NCI-H2196 treated with DMSO at 0.1 percent for 48 hours (cell line): ENCODE results near the gene CSHL1.

ENCODE experiments used
- DNase-seq: peaks from one replicate; lab custom pipeline; 2025; ENCODE audit not compliant: unreplicated experiment; lab: John Stamatoyannopoulos, UW

Gene CSHL1

DNA sequence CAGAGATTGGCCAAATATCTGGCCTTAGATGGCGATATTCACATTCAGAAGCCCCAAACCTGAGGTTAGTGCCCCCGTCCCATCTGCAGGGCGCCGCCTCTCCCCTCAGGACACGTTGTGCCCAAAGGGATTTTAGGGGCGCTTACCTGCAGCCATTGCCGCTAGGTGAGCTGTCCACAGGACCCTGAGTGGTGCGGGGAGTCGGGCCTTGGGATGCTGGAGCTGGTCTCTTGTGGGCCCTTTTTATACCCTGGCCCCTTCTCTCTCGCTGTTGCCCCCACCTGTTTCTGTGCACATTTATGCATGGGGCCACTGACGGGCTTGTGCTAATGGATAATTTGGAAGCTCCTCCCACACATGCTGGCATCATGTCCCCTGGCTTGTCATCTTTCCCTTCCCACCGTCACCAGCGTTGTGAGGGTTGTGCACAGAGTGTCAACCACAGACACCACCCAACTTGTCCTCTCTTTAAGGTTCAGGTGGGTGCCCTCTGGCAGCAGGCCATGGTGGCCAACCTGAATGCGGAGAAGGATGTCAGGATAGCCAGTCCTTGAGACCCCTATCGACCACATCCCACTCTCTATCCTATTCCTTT is at the start of gene CSHL1:
TSS of gene CSHL1 (minus strand) at position 218 of the 595 bp plus-strand sequence. CDS start at position 156, 62 bp downstream.
- DNase-seq = no peak

DNA sequence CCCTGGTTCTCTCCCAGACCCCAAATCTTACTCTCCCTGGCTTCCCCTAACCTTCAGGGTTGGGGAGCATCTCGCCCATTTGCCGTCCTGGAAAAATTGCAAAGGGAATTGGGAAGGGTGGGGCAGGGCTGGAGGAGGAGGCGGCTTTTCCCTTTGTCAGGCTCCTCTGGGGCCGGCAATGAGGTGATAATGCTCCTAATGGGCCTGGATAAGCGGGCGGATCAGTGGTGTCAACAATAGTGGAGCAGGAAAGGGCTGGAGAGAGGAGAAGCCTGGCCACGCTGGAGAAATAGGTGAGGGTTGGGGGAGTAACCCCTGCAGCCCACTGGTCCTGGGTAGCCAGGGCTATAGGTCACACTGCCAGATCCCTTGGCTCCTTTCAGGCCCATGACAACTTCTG is 49.4 kb upstream of the CSHL1 start:
- no peak for DNase-seq

DNA sequence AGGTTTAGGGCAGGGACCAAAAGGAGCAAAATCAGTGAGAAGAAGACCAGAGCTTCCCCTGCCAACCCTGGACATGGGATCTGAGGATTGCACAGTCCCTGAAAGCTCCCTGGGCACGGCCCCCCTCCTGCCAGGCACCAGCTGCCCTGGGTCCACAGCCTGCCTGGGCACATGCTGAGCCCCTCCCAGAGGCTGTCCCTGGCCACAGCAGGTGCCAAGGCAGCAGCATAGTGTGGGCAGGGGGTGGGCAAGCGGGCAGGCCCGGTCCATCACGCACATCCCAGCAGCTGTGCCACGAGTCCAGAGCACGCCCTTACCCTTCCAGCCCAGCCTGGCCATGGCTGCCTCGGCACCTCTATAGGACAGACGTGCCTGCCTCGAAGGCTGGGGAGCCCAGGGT is 48.9 kb upstream of the CSHL1 start:
- DNase-seq = no peak

DNA sequence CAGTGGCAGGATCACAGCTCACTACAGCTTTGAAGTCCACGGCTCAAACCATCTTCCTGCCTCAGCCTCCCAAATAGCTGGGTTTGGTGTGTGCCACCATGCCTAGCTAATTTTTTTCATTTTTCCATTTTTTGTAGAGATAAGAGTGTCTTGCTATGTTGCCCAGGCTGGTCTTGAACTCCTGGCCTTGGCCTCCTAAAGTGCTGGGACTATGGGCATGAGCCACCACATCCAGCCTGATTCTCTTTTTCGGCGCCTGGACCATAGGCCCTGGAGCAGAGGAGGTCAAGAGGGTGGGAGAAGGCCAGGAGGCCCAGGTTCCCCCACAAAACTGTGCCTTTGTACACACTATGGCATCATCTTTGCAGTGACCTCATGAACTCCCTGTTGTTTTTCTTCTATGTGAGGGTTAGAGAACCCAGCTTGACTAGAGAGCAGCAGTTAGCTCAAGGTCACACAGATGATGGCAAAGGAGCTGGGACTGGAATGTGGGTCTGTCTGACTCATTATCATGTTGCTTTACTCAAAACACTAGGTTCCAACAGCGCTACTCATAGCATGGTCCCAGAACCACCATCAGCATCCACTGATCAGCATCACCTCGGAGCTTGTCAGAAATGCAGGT is 45.4 kb upstream of the CSHL1 start:
- DNase-seq = no peak

DNA sequence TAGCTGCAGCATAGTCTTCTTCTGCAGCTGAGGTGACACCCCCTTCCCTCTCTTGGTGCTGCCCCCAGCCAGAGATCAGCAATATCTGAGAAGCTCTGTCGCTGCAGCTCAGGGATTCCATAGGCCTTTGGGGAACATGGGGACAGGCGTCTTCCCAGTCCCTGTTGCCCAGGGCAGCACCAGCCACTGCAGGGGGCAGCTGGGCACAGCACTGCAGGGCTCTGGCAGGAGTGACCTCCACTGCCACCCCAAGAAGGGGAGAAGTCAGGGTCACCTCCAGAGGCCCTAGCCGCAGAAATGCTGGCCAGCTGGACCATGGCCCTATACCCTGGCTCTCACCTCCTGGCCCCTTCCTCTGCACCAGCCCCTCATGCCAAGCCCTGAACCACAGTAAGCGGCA is 44.7 kb upstream of the CSHL1 start:
- no peak for DNase-seq

DNA sequence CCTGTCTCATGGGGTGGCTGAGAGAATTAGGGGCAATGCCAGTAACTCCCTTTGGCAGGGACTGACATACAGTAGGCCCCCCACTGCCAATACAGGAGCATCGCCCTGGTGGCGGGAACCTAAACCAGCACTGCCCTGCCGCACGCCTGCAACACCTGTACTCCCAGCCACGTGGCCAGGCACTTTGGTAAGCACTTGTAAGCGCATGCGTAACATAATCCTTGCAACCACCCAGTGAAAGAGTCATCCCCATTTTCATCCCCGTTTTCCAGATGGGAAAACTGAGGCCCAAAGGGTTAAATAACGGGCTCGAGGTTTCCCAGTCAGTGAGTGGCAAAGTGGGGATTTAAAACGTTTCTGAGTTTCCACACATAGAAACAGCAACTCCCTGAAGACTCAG is 44.2 kb upstream of the CSHL1 start:
- no peak for DNase-seq

DNA sequence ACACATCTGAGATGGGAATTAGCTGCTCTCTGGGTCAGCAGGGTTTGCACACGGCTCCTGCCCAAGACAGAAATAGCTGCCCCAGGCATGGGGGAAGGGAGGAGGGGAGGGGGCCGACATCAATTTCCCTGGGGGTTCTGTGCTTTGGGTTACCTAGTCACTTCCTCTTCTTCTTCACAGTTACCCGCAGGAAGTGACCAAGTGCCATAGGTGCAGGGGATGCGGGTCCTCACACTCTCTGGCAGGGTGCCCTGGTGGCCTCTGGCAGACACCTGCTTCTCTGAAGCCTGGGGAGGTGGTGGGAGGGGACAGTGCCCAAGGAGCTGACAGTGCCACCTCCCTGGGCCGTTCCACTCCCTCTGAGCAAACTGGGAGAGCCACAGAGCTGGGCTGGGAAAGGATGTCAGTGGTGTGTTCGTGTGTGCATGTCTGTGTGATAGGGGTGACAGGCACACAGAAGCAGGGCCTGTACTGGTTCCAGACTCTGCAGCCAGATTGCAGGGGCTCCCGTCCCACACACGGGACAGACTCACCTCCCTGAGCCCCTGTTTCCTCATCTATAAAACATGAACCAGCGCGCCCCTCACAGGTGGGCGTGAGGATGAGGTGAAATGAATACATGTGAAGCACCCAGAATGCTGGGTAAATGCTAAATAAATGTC is 43.5 kb upstream of the CSHL1 start:
- no peak for DNase-seq

DNA sequence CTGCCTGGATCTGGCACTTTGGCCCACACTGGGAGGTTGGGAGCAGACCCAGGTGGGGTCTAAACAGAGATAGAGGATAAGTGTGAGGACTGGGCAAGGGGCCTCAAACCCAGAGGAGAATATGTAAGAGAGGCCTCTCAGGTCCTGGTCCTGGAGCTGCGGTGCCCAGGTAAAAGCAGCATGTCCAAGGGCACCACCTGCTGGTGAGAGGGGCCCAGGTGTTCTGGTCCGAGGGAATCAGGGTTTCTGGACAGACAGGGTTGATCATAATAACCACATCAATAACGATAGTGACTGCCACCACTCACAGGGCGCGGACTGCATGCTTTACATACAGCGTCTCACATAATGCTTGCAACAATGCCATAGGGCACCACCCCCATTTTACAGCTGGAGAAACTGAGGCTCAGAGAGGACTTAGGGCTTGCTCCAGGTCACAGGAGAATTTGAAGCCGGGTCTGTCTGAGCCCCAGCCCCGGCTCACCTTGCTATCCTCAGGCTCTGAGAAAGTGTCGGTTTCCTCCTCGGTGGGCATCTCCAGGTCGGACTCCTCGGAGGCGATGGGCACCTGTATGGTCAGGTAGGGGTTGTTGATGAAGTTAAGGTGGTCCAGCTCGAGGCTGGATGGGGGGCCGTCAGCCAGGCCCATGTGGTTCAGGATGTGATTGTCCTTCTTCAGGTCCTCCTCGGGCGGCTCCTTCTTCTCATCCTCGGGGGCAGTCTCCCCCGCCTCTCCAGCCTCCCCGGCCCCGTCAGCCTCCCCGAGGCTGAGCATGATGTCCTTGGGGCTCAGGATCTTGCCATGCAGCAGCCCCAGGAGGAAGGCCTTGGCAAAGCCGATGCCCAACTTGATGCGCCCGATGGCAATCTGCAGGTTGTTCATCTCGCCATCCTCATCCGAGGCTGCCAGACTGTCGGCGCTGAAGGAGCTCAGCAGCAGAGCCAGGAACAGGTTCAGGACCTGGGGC is 40.2 kb upstream of the CSHL1 start:
- DNase-seq = no peak

DNA sequence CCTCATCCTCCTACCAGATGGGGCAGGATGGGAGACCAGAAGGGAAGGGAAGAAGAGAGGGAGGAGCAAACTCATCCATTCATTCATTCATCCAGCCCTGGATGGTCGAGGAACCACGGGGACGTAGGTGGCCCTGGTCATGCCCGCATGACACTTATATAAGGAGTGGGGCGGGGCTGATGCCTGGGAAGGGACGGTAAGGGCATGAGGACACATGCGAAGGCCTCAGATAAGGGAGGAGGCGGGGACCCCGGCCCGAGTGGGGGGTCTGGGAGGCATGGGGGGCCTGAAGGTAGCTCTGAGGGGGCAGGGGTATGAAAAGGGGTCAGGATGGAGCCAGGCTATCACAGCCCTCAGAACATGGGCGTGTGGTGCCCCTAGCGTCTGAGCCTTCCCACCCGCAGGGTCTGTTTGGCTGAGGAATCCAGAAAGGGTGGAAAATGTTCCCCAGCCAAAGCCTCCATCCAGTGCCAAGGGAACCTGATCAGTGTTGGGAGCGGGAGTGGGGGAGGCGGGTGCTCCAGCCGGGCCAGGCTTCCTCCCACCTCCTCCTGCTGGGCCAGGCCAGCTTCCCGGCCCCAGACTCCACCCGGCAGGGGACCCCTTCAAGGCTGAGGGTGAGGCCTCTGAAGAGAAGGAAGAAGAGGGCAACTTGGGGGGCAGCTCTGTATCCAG is 38.7 kb upstream of the CSHL1 start:
- DNase-seq = no peak

DNA sequence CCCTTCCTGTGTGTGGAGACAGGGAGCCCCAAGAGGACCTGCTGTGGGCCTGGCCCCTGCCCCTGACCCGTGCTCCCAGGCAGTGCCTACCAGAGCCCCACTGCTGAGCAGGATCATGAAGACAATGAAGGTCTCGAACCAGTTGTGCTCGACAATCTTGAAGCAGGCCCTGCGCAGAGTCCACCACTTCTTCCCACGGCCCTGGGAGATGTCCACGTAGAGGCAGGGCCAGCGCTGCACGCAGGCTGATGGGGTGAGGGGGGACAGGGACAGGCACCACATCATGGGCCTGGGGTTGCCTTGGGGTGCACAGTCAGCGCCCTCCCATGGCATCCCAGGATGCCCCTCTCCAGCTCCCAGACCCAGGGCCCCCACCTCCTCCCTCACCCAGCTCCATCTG is 37.5 kb upstream of the CSHL1 start:
- DNase-seq = no peak

DNA sequence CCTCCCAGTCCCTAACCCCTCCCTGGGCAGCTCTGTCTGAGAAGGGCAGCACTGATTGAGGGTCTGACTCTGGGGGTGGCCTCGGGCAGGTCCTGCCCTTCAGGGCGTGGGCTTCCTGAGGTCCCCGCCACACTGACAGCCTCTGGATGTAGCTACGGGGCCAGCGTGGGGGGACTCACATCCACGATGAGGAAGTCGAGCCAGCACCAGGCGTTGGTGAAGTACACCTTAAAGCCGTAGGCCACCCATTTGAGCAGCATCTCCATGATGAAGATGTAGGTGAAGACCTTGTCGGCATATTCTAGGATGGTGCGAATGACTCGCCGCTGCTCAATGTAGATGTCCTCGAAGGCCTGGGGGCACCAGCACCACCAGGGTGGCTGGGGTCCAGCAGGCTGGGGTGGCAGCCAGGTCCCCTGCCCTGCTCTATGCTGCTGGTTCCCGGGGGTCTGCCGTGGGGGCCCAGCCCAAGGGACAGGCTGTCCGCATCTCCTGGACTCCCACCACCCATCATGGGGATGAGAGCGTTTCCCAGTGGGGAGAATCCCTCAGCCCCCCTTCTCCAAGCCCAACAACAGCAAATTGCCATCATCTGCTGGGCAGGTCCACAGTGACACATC is 36.8 kb upstream of the CSHL1 start:
- no peak for DNase-seq

DNA sequence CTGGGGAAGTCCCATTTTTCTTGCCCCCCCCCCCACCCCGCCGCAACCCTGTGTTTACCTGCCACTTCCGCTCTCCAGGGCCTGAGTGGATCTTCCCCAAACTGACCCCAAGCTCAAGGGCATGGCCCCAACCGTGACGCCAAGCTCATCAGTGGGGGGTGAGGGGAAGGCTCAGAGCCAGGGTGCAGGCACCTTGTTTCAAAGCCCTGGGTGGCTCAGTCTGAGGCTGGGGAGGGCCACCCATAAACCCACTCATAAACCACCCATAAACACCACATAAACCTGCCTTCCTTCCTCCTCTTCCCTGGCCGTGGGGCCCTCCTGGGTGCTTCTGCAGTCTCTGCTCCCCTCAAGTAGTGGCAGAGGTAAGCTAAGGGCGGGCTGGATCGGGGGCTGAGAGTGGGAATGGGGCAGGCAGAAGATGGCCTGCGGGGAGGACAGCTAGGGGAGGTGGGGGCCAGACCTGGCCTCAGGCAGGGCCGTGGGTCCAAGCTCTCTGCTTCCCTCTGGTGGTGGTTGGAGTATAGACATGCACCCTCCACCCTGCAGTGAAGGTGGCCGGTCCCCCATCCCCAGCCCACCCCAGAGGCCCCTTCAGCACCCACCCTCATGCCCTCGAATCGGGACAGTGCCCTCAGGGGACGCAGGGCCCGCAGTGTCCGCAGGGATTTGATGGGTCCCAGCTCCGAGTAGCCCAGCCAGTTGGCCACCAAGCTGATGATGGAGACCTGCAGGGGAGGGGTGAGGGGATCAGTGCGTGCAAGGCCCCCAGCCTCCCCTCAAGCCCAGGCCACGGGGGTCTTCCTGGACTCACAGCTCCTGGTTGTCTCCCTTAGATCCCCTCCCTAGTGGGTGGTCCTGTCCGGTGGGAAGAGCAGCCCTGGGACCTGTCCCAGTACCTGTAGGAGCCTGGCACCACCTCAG is 35.6 kb upstream of the CSHL1 start:
- DNase-seq = peak; percentile 14

DNA sequence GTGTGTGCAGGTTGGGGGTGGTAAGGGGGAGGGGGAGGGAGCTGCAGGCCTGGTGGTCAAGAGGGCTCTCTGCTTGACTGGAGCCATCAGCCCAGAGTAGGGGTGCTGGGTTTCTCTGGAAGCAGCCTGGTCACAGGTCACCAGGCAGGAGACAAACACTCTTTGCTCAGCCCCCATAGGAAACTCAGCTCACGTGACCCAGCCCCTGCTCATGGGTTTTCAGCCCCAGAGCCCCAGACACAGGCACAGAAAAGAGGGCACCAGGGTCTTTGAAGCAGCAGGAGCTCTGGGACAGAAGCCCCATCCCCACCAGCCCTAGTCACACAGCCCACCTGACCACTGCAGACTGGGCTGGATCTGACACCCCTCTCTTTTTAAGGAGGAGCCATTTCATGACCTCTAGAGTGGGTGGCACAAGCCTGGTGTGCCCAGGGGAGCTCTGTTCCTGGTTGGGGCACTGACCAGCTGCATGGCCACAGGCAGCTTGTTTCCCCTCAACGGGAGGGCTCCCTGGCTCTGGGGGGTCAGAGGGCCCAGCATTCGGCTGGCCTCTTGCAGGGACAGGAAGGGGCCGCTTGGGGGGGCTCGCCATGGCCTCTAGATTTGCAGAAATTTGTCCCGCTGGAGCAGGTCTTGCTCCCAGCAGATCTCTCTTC is 34.9 kb upstream of the CSHL1 start:
- no peak for DNase-seq

DNA sequence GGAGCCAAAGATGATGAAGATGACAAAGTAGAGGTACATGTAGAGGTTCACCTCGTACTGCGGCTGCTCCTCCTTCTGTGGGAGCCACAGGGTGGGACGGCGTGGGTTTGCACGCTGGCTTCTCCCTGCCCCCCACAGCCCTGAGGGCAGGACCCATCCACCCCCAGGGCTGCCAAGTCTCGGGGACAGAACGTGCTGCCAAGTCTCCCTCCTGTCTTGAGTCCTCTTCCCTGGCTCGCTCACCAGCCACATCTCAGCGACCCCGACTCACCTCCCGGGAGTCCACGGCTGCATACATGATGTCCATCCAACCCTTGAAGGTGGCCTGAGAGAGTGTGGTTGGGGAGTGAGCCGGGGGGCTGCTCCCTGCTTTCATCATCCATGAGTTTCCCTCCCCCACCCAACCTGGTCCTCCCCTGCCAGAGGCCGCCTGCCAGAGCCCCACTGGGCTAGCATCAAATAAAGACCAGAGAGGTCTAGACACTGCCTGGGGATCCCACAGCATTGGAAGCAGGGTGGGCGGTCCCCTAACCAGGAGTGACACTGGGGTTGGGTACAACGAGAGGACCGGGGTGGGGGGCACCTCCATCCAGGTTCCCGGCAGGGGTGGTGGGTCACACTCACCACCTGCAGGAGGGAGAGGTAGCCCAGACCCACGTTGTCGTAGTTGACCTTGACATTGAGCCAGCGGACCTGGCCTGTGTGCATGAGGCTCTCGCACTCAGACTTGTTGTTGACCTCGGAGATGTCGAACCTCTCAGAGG is 33.9 kb upstream of the CSHL1 start:
- DNase-seq = no peak

DNA sequence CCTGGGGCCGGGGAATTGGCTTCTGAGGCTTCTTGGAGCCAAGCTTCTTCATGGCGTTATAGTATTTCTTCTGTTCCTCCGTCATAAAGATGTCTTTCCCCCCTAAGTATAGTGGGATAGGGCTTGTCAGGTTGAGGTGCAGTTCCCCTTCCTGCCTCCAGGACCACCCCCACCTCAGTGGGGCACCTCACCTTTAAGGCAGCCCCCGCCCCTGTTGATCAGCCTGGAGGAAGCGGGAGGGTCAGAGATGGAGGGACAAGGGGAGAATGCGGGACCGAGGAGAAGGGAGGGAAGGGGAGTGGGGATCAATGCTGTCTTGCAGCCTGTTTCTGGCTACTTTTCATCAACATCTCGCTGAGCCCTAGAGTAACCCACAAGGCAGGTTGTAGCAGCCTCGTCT is 32.7 kb upstream of the CSHL1 start:
- no peak for DNase-seq

DNA sequence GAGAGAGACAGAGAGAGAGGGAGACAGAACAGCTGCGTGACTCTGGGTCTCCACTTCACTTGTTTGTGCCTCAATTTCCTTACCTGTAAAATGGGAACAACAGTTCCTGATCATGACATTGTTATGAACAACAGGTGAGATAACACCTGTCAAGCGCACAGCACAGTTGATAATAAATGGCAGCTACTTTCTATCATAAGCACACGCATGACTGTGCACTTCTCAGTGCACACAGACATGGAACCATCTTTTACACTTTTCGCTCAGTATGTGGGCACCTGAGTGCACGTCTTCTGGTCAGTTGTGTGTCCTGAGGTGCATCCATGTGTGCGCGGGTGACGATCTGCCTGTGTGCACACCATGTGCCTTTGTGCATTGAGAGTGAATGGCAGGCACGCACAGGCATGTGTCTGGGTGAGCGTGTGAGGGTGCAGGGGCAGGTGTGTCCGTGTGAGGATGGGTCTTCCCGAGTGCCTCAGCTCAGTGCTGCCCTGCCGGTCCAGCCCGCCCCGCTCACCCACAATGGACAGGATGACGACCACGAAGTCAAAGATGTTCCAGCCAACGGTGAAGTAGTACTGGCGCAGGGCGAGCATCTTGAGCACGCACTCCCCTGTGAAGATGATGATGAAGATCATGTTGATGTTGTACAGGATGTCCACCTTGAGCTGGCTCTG is 31.4 kb upstream of the CSHL1 start:
- no peak for DNase-seq

DNA sequence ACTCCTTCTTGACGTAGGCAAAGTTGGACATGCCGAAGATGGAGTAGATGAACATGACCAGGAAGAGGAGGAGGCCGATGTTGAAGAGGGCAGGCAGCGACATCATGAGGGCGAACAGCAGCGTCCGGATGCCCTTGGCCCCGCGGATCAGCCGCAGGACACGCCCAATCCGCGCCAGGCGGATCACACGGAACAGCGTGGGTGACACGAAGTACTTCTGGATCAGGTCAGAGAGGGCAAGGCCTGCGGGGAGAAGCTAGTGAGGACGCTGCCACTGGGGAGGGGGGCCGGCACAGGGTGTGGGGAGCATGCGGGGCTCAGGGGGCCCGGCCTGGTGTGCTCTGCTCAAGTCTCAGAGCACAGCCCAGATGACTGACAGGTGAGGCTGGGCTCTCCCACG is 30.7 kb upstream of the CSHL1 start:
- no peak for DNase-seq

DNA sequence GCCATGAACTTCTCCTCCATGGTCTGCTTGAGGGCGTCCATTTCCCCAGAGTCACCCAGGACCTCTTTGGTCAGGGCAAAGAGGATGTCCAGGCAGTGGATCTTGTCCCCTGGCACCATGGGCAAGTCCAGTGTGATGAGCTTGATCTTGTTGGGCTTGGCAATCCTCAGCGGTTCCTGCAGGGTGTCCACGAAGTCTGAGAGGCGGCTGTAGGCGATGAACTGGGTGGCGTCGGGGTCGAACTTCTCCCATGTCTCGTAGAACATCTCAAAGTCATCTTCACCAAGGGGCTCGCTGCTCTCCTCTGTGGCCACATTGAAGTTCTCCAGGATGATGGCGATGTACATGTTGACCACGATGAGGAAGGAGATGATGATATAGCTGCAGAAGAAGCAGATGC is 30.1 kb upstream of the CSHL1 start:
- no peak for DNase-seq
